SK-N-SH (cell line): Measurements from ENCODE around the gene INSYN1. TPM values are rescaled to one million over a fixed set of nuclear protein-coding genes. Genes with fewer than 3 reads are reported as not detected.

Experiments used
- CTCF ChIA-PET: fragments of 300-600, 350-600 bp; formaldehyde crosslinking; extraction: SDS; loops from one replicate; lab custom pipeline; 2021; lab: Yijun Ruan, JAX
- POLR2A ChIA-PET: fragments of 350-600 bp; sonication (Branson Sonifier 250); formaldehyde crosslinking; extraction: SDS; loops from one replicate; lab custom pipeline; 2020; ENCODE audit warnings: antibody characterized with exemption, inconsistent platforms; lab: Yijun Ruan, JAX
- DNase-seq: peaks from one replicate; pipeline ENCODE4 v3.0.0; 2012
- H2AFZ ChIP-seq: fragments of 200-600 bp; sonication (generic); 2 replicates; pipeline ENCODE4 v1.8.1; 2016; ENCODE audit warnings: antibody characterized with exemption, mild to moderate bottlenecking, low read depth
- H3F3A ChIP-seq: fragments of 200-600 bp; sonication (generic); replicated peaks from 2 replicates; pipeline ENCODE3; 2016; ENCODE audit warnings: antibody characterized with exemption, mild to moderate bottlenecking; ENCODE audit not compliant: insufficient read depth
- H3K27ac ChIP-seq, 2 experiments: fragments of 200-500 bp in 1 of 2; fragments of 200-600 bp in 1 of 2; sonication (Bioruptor generic) in 1 of 2; sonication (generic), shearing (Covaris generic) in 1 of 2; 2 replicates each; pipeline versions ENCODE4 v1.5.1 to v1.6.1; 2014 to 2016; ENCODE audit warnings: low read depth in 2 of 2, inconsistent platforms in 1 of 2, low read length in 1 of 2, mild to moderate bottlenecking in 1 of 2, mixed read lengths in 1 of 2
- H3K27me3 ChIP-seq: fragments of 200-600 bp; sonication (generic), shearing (Covaris generic); 2 replicates; pipeline ENCODE4 v1.6.1; 2016; ENCODE audit warnings: mixed run types; ENCODE audit not compliant: insufficient read depth
- H3K36me3 ChIP-seq, 2 experiments: fragments of 200-500 bp in 1 of 2; fragments of 200-600 bp in 1 of 2; sonication (Bioruptor generic) in 1 of 2; sonication (generic) in 1 of 2; replicated peaks in 1 of 2; 2 replicates each; pipeline versions ENCODE3 to v1.5.1; 2014 to 2016; ENCODE audit warnings: low read length in 1 of 2, mild to moderate bottlenecking in 1 of 2; ENCODE audit not compliant: insufficient read depth in 2 of 2, control insufficient read depth in 1 of 2
- H3K4me1 ChIP-seq, 2 experiments: fragments of 200-500 bp in 1 of 2; fragments of 200-600 bp in 1 of 2; sonication (Bioruptor generic) in 1 of 2; sonication (generic), shearing (Covaris generic) in 1 of 2; 2 replicates each; pipeline versions ENCODE4 v1.5.1 to v1.6.1; 2014 to 2016; ENCODE audit warnings: low read depth in 1 of 2, low read length in 1 of 2, mixed run types in 1 of 2; ENCODE audit not compliant: insufficient read depth in 2 of 2, control insufficient read depth in 1 of 2
- H3K4me2 ChIP-seq: fragments of 200-600 bp; sonication (generic), shearing (Covaris generic); 2 replicates; pipeline ENCODE4 v1.6.1; 2017; ENCODE audit warnings: mixed run types
- H3K4me3 ChIP-seq, 2 experiments: fragments of 200-500 bp in 1 of 2; fragments of 200-600 bp in 1 of 2; sonication (Bioruptor generic) in 1 of 2; sonication (generic), shearing (Covaris generic) in 1 of 2; 2 replicates each; pipeline versions ENCODE4 v1.5.1 to v1.8.1; 2014 to 2016; ENCODE audit warnings: low read depth in 2 of 2, inconsistent platforms in 1 of 2, low read length in 1 of 2, mild to moderate bottlenecking in 1 of 2, mixed read lengths in 1 of 2, moderate library complexity in 1 of 2
- H3K79me2 ChIP-seq: fragments of 200-600 bp; sonication (generic); 2 replicates; pipeline ENCODE4 v1.8.1; 2017; ENCODE audit warnings: mild to moderate bottlenecking; ENCODE audit not compliant: insufficient read depth
- H3K9ac ChIP-seq: fragments of 200-600 bp; sonication (generic); 2 replicates; pipeline ENCODE4 v1.6.1; 2017; ENCODE audit warnings: mixed run types
- H3K9me2 ChIP-seq: fragments of 200-600 bp; sonication (generic); 2 replicates; pipeline ENCODE4 v1.6.1; 2017; ENCODE audit warnings: mixed run types
- H3K9me3 ChIP-seq: fragments of 200-600 bp; sonication (generic); 2 replicates; pipeline ENCODE4 v1.6.1; 2017; ENCODE audit warnings: mixed run types, mild to moderate bottlenecking, moderate library complexity
- H4K20me1 ChIP-seq: fragments of 200-600 bp; sonication (generic); 2 replicates; pipeline ENCODE4 v1.6.1; 2017; ENCODE audit warnings: mild to moderate bottlenecking, mixed run types; ENCODE audit not compliant: insufficient read depth
- CTCF ChIP-seq: fragments of 200-600 bp; sonication (generic); IDR thresholded peaks from 2 replicates; pipeline ENCODE4 v1.6.1; 2017; ENCODE audit warnings: antibody characterized with exemption, mild to moderate bottlenecking, moderate library complexity
- EP300 ChIP-seq, 2 experiments: IDR thresholded peaks; 2 replicates each; pipeline versions ENCODE4 v1.4.0 to v1.6.1; 2012; ENCODE audit warnings: borderline replicate concordance in 1 of 2, low read depth in 1 of 2, low read length in 1 of 2
- EZH2phosphoT487 ChIP-seq: fragments of 200-600 bp; sonication (generic); IDR thresholded peaks from 2 replicates; pipeline ENCODE4 v1.6.1; 2017; ENCODE audit warnings: low read depth, mixed run types, mild to moderate bottlenecking, antibody characterized with exemption, moderate library complexity, borderline replicate concordance
- FOXJ3 ChIP-seq: sonication (generic); formaldehyde crosslinking; IDR thresholded peaks from 2 replicates; pipeline ENCODE4 v1.5.1; 2020; ENCODE audit warnings: mild to moderate bottlenecking, missing genetic modification reagents
- FOXM1 ChIP-seq: IDR thresholded peaks from 2 replicates; pipeline ENCODE4 v1.4.0; 2012; ENCODE audit warnings: low read depth, mild to moderate bottlenecking
- GABPA ChIP-seq: IDR thresholded peaks from 2 replicates; pipeline ENCODE4 v1.4.0; 2012; ENCODE audit warnings: low read depth, mild to moderate bottlenecking
- MAX ChIP-seq: IDR thresholded peaks from 2 replicates; pipeline ENCODE4 v1.4.0; 2012; ENCODE audit warnings: low read depth
- NFIC ChIP-seq: IDR thresholded peaks from 2 replicates; pipeline ENCODE4 v1.4.0; 2012; ENCODE audit warnings: borderline replicate concordance
- REST ChIP-seq: IDR thresholded peaks from 2 replicates; pipeline ENCODE4 v1.6.1; 2012; ENCODE audit warnings: mild to moderate bottlenecking, low read depth, low read length, moderate library complexity
- USF2 ChIP-seq: fragments of 150-350 bp; IDR thresholded peaks from 2 replicates; pipeline ENCODE4 v1.6.1; 2017; ENCODE audit warnings: antibody characterized with exemption, low read length, low read depth, borderline replicate concordance
- WGBS: methylation state at CpG from one replicate; pipeline ENCODE4 v1.1.6; 2017; ENCODE audit warnings: low lambda C conversion rate; 5-methylcytosine and 5-hydroxymethylcytosine counted together
- polyA plus RNA-seq, 3 experiments: library from polyadenylated mRNA; depleted of rRNA; stranded (reverse); fragments of >200 nt; gene quantifications; 2 replicates each; pipeline ENCODE4 v1.2.3, GENCODE V29; 2012
- TF ChIP-seq, protein P1 (sequence below): IDR thresholded peaks from 2 replicates; pipeline ENCODE4 v1.4.0; 2012; ENCODE audit warnings: low read depth, borderline replicate concordance

The INSYN1 gene
- polyA plus RNA-seq, 1 of the 3 experiments (the other 2 are of a cell fraction), result 3.7 TPM

DNA sequence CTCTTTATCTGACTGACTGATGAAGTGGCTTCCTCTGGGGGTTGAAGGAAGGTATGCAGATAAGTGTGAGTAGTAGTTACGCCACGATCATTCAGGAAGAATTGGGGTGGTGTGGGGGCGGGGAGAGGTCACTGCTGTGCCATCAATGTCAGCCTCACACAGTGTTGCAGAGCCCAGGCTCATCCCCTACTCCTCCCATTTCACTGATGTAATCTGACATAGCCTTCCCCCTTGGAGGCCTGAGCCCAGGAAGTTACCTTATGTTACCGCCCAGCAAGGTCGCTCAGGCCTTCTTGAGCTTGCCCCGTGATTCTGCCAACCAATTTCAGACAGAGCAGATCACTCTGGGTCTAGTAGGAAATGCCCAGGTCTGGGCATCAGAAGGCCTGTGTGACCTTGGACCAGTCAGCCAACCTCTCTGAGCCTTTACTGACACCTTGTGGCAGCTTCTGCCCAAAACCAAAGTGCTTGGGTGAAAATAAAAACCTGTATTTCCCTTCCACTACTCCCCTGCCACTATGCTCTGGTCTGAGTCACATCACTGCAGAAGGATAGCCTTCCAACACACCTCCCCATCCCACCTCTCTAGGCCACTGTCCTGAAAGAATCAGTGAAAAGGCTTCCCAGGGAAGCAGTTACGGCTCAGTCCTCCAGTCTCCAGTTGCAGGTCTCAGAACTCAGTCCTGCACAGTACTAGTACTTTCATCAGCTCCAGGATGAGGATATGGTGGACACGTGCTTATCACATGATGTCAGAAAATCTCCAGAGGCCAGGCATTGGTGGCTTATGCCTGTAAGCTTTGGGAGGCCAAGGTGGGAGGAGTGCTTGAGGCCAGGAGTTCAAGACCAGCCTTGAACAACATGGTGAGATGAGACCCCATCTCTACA is 28.1 kb upstream of the INSYN1 start (continued):
- TF ChIP-seq MAX, result no peak

DNA sequence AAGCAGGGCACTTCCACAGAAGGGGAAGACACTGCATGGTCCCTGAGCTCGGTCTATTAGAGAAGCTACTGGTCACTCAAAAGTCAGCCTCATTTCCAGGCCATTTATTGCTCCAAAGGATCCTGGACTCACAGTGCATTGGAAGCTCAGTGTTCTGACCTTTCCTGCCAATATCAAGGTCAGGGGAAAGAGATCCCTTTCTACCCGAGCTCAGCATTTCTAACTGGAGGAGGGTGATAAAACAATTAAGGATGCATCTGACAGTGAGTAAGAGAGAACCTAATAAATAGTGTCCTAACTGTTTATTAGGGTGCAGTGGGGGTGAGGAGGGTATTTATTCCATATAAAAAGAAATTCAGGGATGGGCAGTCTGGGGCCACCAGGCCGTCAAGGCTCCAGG is 26.8 kb upstream of the INSYN1 start:
- H3K4me3 ChIP-seq, result no peak overlapping the region
- no peak overlapping the region for H2AFZ ChIP-seq
- TF ChIP-seq, protein P1, sequence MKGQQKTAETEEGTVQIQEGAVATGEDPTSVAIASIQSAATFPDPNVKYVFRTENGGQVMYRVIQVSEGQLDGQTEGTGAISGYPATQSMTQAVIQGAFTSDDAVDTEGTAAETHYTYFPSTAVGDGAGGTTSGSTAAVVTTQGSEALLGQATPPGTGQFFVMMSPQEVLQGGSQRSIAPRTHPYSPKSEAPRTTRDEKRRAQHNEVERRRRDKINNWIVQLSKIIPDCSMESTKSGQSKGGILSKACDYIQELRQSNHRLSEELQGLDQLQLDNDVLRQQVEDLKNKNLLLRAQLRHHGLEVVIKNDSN, result no peak
- TF ChIP-seq USF2 (no peak), EZH2phosphoT487 (no peak), FOXM1 (no peak), CTCF (no peak), EP300 (IDR thresholded peaks at IDR 0.05; ENCODE audit: borderline replicate concordance in 1 of 2, low read depth in 1 of 2, low read length in 1 of 2) (no peak)
- no peaks in the 10 kb centered on the region for H3K9me3 ChIP-seq
- H3K36me3 ChIP-seq, result no peaks in the 10 kb centered on the region
- WGBS, result 75% methylated on average over 3 of the region's 3 CpGs
- DNase-seq, result no peak
- no peaks in the 10 kb centered on the region for H3K27me3 ChIP-seq
- CTCF ChIA-PET, result interaction anchor here (0.7 to 2.7 kb wide), 5 partner anchors 8 to 164 kb away, joined by 3 to 10 read pairs (median 3); no protein-coding TSS in a partner anchor
- no peaks in the 10 kb centered on the region for H3F3A ChIP-seq
- no peak overlapping the region for H3K27ac ChIP-seq
- POLR2A ChIA-PET, result no interaction called here
- H3K4me1 ChIP-seq, result peaks cover 0 to 13% of the 10 kb centered on the region in 2 experiments; a peak in 1 of 4 replicates
- no peaks in the 10 kb centered on the region for H4K20me1 ChIP-seq
- no peak overlapping the region for H3K9ac ChIP-seq
- no peaks in the 10 kb centered on the region for H3K79me2 ChIP-seq
- no peaks in the 10 kb centered on the region for H3K9me2 ChIP-seq
- H3K4me2 ChIP-seq, result no peak overlapping the region

DNA sequence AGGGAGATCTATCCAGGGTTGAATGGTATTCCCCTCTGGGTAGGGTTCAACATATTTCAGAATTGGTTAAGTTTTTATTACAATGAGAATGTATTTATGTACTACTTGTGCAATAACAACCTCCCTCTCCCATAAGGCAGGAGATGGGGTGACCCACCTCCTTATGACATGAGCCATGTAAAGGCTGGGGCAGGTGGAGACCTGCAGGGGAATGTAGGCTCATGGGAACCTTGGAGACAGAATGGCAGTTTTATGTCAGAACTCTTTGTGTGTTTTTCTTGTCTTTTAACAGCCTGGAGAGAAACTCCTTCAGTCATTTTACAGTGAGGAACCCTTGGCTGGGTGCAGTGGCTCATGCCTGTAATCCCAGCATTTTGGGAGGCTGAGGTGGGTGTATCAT is 24.6 kb upstream of the INSYN1 start:
- ChIA-PET CTCF (interaction anchor here (3.6 kb wide), 1 partner anchor 73 kb away, joined by 11 read pairs; no protein-coding TSS in a partner anchor), POLR2A (no interaction called here)
- H3K36me3 ChIP-seq, result no peaks in the 10 kb centered on the region
- H3K4me3 ChIP-seq, result no peak overlapping the region
- no peaks in the 10 kb centered on the region for H4K20me1 ChIP-seq
- no peak overlapping the region for H3K9ac ChIP-seq
- H3K79me2 ChIP-seq, result no peaks in the 10 kb centered on the region
- peaks cover 0 to 8% of the 10 kb centered on the region in 2 experiments; a peak in 1 of 4 replicates for H3K4me1 ChIP-seq
- H3K9me3 ChIP-seq, result no peaks in the 10 kb centered on the region
- H3K9me2 ChIP-seq, result no peaks in the 10 kb centered on the region
- no peak for DNase-seq
- H3K27me3 ChIP-seq, result no peaks in the 10 kb centered on the region
- no peaks in the 10 kb centered on the region for H3F3A ChIP-seq
- H3K4me2 ChIP-seq, result no peak overlapping the region
- H3K27ac ChIP-seq, result no peak overlapping the region
- no peak overlapping the region for H2AFZ ChIP-seq
- no peak for TF ChIP-seq EZH2phosphoT487
- TF ChIP-seq FOXJ3, result no peak
- TF ChIP-seq CTCF, result no peak
- TF ChIP-seq REST, result no peak
- no peak for TF ChIP-seq NFIC
- TF ChIP-seq, protein P1, result no peak
- no peak for TF ChIP-seq GABPA
